Upper lobe of left lung (tissue), 6 donors: ENCODE measurements around the gene MIGA1. TPM values are rescaled to one million over a fixed set of nuclear protein-coding genes. Genes with fewer than 3 reads are reported as not detected.

Source experiments
- ATAC-seq, 2 donors: fragments of 200-7000 bp; cut with Tn5 transposase; one replicate each; pipeline ENCODE4 v1.9.1; 2022; ENCODE audit warnings: mild to moderate bottlenecking in 2 of 2, moderate library complexity in 2 of 2; ENCODE audit not compliant: low FRiP score in 2 of 2
- DNase-seq, 2 donors: peaks; one replicate each; pipeline ENCODE4 v3.0.0-alpha.2; 2019 to 2020
- H3K27ac ChIP-seq, 4 donors: fragments of 200-600 bp; sonication (generic); one replicate each; pipeline ENCODE4 v1.5.1; 2016 to 2019
- H3K27me3 ChIP-seq, 4 donors: fragments of 200-600 bp; sonication (generic); one replicate each; pipeline ENCODE4 v1.5.1; 2017 to 2019
- H3K36me3 ChIP-seq, 4 donors: fragments of 200-600 bp; sonication (generic); one replicate each; pipeline ENCODE4 v1.5.1; 2016 to 2019
- H3K4me1 ChIP-seq, 4 donors: fragments of 200-600 bp; sonication (generic); one replicate each; pipeline ENCODE4 v1.5.1; 2018 to 2019
- H3K4me3 ChIP-seq, 4 donors: fragments of 200-600 bp; sonication (generic); one replicate each; pipeline ENCODE4 v1.5.1; 2017 to 2019; ENCODE audit warnings: mild to moderate bottlenecking in 2 of 4, moderate library complexity in 1 of 4
- H3K9me3 ChIP-seq, 4 donors: fragments of 200-600 bp; sonication (generic); one replicate each; pipeline ENCODE4 v1.5.1; 2018 to 2019
- CTCF ChIP-seq, 6 experiments: fragments of 450-650 bp in 4 of 6; fragments of 200-600 bp in 2 of 6; sonication (generic) in 2 of 6; IDR thresholded peaks; one replicate each; pipeline ENCODE4 v1.5.1; 2016 to 2019; ENCODE audit warnings: antibody characterized with exemption in 6 of 6
- EP300 ChIP-seq, 4 donors: sonication (generic); formaldehyde crosslinking; IDR thresholded peaks; one replicate each; pipeline ENCODE4 v1.5.1; 2017; ENCODE audit warnings: antibody characterized with exemption in 4 of 4, control low read depth in 2 of 4
- POLR2A ChIP-seq, 4 donors: fragments of 450-650 bp; IDR thresholded peaks; one replicate each; pipeline ENCODE4 v1.5.1; 2016 to 2017; ENCODE audit warnings: antibody characterized with exemption in 4 of 4, mild to moderate bottlenecking in 2 of 4
- POLR2AphosphoS5 ChIP-seq, 2 donors: sonication (generic); formaldehyde crosslinking; IDR thresholded peaks; one replicate each; pipeline ENCODE4 v1.5.1; 2017; ENCODE audit warnings: antibody characterized with exemption in 2 of 2
- WGBS, 2 donors: methylation state at CpG; one replicate each; pipeline ENCODE4 v1.1.5; 2017 to 2018; 5-methylcytosine and 5-hydroxymethylcytosine counted together
- total RNA-seq, 6 donors: library from RNA; depleted of rRNA in 4 of 6; stranded (reverse); fragments of >200 nt in 4 of 6; gene quantifications; one replicate each; pipeline versions ENCODE4 v1.1.0 to v1.2.1, GENCODE V29; 2016 to 2021
- donor health status: DM: no; HTN: no; CAD: no; lungs with moderate emphysema.
- donor health status: DM: no; HTN: yes; CAD: no; lungs with severe emphysema.

Gene MIGA1
- total RNA-seq, 6 donors from 2014 or later: 7.7 to 19.2 (median 13.5) TPM

GRCh38 chr1:77899647-77900320 lies 120.3 kb downstream of the MIGA1 start:
- 79 to 82% methylated on average over 4 of the region's 4 CpGs for WGBS, 2 donors
- H3K27ac ChIP-seq: no peak overlapping the region
- ATAC-seq: no peak

GRCh38 chr1:77900687-77901293 lies 121.3 kb downstream of the MIGA1 start:
- TF ChIP-seq CTCF (IDR thresholded peaks at IDR 0.05) (peak in 5 of 6 experiments; percentile 45 to 70 (median 51)), POLR2AphosphoS5 (IDR thresholded peaks at IDR 0.05) (no peak)
- Histone ChIP-seq H3K27ac (no peak overlapping the region), H3K27me3 (no peaks in the 10 kb centered on the region), H3K4me1 (no peaks in the 10 kb centered on the region), H3K4me3 (no peak overlapping the region), H3K9me3 (no peaks in the 10 kb centered on the region), H3K36me3 (no peaks in the 10 kb centered on the region)
- DNase-seq (peak in 1 of 2 donors; percentile 24), ATAC-seq (peak in 1 of 2 donors; percentile 56)
- WGBS, 2 donors: 26% methylated on average over 4 of the region's 4 CpGs

More at GRCh38 chr1:77899647-77900320, 120.3 kb downstream of the MIGA1 start:
- TF ChIP-seq EP300 (IDR thresholded peaks at IDR 0.05) (no peak), POLR2A (IDR thresholded peaks at IDR 0.05) (no peak), CTCF (IDR thresholded peaks at IDR 0.05) (no peak), POLR2AphosphoS5 (IDR thresholded peaks at IDR 0.05) (no peak)
- H3K27me3 ChIP-seq: no peaks in the 10 kb centered on the region
- no peak for DNase-seq
- no peak overlapping the region for H3K4me3 ChIP-seq
- H3K9me3 ChIP-seq: no peaks in the 10 kb centered on the region
- no peaks in the 10 kb centered on the region for H3K36me3 ChIP-seq
- H3K4me1 ChIP-seq: no peaks in the 10 kb centered on the region

- TF ChIP-seq POLR2A (IDR thresholded peaks at IDR 0.05): no peak
- no peak for TF ChIP-seq EP300 (IDR thresholded peaks at IDR 0.05)
- no peak for TF ChIP-seq CTCF (IDR thresholded peaks at IDR 0.05)
- TF ChIP-seq POLR2AphosphoS5 (IDR thresholded peaks at IDR 0.05): no peak
- Histone ChIP-seq H3K27ac (no peak overlapping the region), H3K4me1 (no peaks in the 10 kb centered on the region), H3K9me3 (no peaks in the 10 kb centered on the region), H3K27me3 (no peaks in the 10 kb centered on the region), H3K36me3 (no peaks in the 10 kb centered on the region), H3K4me3 (no peak overlapping the region)
- no peak for DNase-seq
- 53 to 88% methylated on average over 1 of the region's 1 CpG for WGBS, 2 donors
- no peak for ATAC-seq
Observed at GRCh38 chr1:77905603-77906002, 126.2 kb downstream of the MIGA1 start.

GRCh38 chr1:77906019-77906545 lies 126.6 kb downstream of the MIGA1 start:
- TF ChIP-seq POLR2AphosphoS5 (IDR thresholded peaks at IDR 0.05): no peak
- TF ChIP-seq EP300 (IDR thresholded peaks at IDR 0.05): no peak
- TF ChIP-seq POLR2A (IDR thresholded peaks at IDR 0.05): no peak
- TF ChIP-seq CTCF (IDR thresholded peaks at IDR 0.05): no peak
- no peak overlapping the region for H3K4me3 ChIP-seq
- H3K27ac ChIP-seq: no peak overlapping the region
- ATAC-seq (no peak), DNase-seq (no peak)
- H3K27me3 ChIP-seq: no peaks in the 10 kb centered on the region
- WGBS, 2 donors: 87 to 88% methylated on average over 2 of the region's 2 CpGs
- H3K4me1 ChIP-seq: no peaks in the 10 kb centered on the region
- H3K9me3 ChIP-seq: no peaks in the 10 kb centered on the region
- no peaks in the 10 kb centered on the region for H3K36me3 ChIP-seq
